HG03378 (cell line): ENCODE measurements around the gene BDNF.

Experiments
- ATAC-seq: cut with Tn5 transposase; IDR thresholded peaks from one replicate; pipeline ENCODE4 v1.9.1; 2021; ENCODE audit warnings: mild to moderate bottlenecking, moderate library complexity; ENCODE audit not compliant: unreplicated experiment

The BDNF gene

DNA sequence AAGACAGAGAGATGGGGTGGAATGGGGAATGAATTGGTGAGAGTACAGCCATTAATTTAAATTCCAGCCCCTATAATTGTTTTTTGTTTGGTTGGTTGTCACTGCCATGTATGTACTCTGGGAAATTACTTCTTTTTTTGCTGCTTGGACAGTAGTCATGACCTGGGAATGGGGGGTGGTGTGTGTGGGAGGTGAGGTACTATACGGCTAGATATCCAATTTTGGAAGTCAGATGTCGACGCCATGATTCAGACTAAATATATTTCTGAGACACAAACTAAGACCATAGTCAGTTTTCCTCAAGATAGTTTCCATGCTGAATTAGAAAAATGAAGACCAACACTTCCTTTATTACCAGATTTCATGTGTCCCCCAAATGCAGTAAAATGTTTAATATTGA, 7.4 kb upstream of the BDNF start:
- ATAC-seq = no peak

DNA sequence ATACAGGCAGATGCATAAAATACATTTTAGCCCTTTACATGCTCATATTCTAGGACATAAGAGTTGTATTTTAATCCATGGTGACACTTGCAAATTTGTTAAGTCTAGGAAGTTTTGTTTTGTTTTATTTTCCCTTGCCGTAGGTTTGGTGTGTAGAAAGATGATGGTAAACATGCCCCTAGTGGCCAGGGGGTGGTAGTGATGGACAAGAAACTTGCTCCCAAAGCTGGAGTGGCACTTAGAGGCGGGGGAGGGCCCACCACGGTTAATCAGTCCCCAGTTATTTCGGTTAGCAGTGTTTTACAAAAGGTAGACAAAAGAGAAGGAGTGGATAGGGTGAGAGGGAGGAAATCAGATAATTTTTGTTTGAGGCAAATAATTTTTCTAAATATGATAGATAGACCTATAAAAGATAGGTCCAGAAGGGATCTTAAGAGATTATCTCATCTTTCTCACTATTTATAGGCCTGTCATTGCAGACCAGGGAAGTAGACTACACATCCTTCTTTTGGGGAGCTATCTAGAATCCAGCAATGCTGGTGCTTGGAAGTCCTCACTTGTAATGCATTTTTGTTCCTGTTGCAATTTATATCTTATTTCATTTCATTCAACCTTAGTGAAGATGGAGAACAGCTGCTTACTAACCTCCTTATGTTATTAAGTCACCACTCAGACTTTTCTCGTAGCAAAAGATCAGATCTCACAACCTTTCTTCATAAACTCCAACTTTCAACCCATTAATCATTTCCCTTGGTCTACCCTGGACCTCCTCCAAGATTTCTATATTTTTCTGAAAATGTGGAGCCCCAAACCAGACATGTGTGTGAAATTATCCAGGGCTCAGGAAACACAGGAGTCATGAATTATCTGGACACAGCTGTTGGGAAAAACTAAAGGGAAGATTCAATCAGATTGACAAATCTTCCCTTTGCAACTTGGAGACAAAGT, 5.9 kb upstream of the BDNF start:
- peak; percentile 72 for ATAC-seq

DNA sequence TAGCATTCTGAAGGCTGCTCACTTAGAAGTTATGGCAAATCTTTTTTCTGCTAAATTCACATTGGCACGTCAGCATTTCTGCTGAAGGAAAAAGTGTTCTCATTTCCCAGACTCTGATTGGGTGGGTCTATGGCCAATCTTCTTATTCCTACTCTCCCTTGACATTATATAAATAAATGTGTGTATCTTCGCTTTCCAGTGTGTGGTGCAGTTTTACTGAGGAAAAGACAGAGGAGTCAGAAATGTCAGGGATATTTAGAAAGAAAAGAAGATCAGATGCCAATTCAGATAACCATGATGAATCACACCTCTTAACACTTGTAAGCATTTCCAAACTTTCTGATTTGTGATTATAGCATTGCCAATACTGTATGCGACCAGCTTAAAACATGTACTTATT, 3.2 kb upstream of the BDNF start:
- no peak for ATAC-seq

DNA sequence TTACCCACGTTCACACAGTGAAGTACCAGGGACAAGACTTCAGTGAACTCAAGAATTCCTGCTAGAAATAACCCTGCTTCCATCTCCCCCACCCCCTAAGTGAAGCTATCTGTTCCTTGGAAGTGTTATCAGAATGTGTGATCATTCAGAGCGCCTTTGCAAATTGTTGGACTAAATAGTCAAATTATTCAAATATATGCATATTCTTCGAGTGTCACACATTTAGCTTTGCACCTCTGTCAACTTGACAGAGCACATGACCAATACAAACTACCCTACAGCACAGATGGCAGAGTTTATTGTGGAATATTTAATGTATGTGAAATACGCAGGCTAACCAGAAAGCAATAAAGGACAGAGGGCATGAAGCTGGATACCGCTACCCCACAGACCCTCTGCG, 2.6 kb upstream of the BDNF start:
- ATAC-seq = no peak

DNA sequence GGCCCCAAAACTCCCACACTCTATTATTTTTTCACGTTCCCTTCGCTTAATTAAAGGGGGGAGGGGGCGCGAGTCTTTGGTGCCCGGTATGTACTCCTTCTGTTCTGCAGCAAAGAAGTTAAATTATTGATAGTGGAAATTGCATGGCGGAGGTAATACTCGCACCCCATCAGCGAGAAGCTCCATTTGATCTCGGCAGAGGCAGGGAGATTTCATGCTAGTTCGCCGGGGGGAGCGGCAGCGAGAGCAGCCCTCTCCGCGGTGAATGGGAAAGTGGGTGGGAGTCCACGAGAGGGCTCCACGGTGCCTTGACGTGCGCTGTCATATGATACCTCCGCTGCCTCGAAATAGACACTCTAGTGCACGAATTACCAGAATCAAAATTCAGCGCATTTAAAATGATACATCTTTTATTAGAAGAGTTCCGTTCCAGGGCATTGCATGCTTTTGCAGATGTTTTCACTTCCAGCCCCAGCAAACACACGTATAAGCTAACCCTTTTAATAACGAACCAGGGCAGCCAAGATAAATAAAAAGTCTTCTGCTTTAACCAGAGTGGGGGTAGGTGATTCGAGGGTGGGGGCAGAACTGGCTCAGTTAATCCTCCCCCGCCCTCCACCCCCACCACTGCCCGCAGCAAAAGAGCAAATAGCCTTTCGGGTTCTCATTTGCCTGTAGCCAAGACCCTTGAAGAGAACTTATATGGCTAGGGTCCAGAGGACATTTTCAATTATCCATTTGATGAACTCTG, 1.3 kb upstream of the BDNF start:
- peak; percentile 51 for ATAC-seq

- ATAC-seq = no peak
These were observed 317 bp downstream of the BDNF start for GRCh38 chr11:27699926-27700350.

DNA sequence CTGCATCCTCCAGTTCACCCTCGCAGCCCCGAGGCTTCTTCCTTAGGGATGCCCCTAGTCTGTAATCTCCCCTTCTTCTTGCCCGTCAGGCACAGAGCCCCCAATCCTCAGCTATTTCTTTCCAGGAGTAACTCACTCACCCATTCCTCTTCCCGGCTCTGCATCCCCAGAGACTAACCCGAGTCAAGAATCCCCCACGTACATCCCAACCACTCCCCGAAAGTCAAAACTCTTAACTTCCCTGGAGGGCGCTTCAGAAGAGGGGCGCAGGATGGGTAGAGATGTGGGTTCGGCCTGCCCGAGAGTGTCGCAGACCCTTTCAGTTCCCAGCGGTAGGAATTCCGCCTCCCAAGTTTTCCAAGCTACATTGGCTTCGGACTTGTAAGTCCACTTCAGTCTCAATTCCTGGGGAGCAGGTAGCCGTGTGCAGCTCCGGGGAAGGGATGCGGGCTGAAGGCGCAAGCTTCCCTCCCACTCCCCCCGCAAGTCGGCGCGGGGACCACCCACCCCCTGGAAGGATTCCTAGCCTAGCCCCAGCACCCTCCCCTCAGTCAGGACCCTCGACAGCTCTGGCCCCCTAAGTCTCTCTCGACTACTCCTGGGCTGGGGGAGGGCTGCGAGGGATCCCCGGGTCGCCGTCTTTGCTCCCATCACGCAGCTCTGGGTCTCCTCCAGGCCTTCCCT, 871 bp downstream of the BDNF start:
- no peak for ATAC-seq

GRCh38 chr11:27698872-27699241, 1.4 kb downstream of the BDNF start:
- ATAC-seq = peak; percentile 54

DNA sequence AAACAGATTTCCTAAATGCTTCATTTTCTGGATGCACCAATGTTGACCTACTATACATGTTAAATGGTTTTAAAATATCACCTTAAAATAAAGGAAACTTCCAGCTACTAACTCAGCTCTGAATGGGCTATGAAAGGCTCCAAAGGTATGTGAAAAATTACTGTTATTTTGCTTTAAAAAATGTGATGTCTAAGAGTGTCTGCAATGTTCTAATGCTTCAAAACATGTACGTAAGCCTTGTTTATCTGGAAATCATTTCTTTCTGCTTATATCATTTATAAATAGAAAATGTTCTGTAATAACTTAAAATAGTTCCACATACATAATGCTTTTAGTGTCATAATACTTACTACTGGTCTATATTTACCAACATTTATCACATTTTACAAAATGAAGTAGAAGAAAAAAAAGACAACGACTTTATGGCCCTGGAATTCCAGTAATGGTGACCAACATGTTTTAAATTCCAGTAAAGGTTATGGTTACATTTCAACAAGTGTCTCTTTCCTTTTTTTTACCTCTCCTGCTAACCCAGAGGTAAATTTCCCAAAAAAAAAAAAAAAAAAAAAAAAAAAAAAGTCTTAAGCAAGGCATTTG, 2.5 kb downstream of the BDNF start:
- no peak for ATAC-seq

DNA sequence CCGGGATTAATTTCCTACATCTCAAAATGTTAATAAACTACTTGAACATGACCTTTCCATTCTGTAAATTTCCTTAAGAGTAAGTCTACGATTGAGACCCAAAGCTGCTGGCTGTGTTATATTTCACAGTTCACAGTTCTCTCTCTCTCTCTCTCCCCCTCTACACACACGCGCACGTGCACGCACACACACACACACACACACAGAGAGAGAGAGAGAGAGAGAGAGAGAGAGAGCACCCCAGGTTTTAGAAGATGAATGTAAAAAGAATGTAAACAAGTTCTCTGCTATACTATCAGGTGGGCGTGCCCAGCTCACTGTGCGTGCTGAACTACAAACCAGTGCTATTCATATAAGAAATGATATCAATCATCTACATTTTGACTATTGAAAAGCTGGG, 3.3 kb downstream of the BDNF start:
- no peak for ATAC-seq

GRCh38 chr11:27696115-27696514, 4.1 kb downstream of the BDNF start:
- ATAC-seq = no peak

DNA sequence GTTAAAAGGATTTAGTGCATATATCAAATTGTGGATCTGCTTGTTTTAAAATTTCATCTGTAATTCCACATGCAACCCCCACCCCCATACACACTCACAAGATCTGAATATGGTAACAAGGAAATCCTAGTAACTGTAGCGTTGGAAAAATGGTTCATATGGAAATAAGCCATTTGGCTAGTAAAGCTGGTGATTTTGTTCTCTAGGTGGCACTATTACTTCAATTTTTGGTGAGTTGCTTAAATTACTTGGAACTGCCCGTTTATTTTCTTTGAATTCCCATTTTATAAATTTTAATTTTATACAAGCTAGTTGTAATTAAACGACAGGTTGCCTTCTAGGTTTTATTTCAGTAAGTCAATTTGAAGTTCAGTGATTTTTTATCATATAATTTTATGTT, 5.3 kb downstream of the BDNF start:
- ATAC-seq = no peak

DNA sequence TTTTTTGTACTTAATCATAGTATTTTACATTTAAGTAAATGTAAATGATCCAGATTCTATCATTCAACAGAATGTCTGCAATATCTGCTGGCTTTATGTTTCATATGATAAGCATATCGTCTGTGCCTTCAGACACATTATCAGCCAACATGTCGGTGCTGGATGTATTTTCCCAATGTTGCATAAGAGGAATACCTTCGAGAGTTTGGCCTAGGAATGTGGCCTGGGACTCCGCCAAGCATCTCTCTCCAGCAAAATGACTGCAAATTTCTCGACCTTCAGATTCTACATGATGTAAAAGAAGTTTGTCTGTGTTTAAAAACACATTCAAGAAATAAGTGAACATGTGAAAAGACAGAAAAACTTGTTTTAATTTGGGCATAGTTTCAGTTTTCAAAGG, 6.9 kb downstream of the BDNF start:
- no peak for ATAC-seq

DNA sequence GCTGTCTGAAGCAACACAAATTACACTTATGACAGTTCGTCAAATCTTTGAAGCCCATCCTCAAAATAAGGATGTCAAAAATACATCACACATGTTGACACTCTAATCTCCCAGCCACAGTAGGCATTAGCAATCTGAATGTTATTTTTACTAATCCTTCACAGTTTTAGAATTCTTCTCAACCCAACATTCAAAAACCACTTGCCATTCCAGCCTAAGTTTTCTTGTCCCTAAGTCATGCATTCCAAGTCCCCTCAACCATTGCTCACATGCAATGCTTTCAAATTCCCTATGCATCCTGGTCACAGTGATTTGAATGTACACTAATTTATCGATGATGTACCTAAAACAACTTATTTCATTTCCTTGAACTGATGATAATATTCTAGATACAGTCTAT, 7.5 kb downstream of the BDNF start:
- ATAC-seq = no peak

DNA sequence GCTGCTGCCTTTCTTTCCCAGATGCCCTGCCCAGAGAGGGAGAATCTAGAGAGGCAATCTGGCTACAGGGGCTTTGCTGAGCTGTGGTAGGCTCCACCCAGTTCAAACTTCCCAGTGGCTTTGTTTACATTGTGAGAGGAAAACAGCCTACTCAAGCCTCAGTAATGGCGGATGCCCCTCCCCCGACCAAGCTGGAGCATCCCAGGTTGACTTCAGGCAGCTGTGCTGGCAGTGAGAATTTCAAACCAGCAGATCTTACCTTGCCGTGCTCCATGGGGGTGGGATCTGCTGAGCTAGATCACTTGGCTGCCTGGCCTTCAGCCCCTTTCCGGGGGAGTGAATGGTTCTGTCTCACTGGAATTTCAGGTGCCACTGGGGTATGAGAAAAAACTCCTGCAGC, 12.2 kb downstream of the BDNF start:
- ATAC-seq = no peak

DNA sequence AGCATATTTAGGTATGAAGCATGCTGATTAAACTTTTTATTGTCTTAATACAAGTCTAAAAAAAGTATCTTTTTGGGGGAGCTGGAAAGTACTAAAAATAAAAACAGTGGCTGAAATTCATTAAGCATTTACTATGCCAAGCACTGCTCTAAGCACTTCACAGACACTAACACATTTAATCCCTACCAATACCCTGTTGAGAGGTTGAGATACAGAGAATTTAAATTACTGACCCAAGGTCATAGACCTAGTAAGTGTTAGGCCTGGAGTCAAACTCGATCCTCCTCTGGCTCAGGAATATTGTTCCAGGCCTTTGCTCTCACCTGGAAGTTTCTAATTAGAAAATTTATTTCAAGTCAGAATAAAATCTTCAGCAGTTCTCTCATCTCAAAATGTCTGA, 18.6 kb downstream of the BDNF start:
- ATAC-seq = no peak

DNA sequence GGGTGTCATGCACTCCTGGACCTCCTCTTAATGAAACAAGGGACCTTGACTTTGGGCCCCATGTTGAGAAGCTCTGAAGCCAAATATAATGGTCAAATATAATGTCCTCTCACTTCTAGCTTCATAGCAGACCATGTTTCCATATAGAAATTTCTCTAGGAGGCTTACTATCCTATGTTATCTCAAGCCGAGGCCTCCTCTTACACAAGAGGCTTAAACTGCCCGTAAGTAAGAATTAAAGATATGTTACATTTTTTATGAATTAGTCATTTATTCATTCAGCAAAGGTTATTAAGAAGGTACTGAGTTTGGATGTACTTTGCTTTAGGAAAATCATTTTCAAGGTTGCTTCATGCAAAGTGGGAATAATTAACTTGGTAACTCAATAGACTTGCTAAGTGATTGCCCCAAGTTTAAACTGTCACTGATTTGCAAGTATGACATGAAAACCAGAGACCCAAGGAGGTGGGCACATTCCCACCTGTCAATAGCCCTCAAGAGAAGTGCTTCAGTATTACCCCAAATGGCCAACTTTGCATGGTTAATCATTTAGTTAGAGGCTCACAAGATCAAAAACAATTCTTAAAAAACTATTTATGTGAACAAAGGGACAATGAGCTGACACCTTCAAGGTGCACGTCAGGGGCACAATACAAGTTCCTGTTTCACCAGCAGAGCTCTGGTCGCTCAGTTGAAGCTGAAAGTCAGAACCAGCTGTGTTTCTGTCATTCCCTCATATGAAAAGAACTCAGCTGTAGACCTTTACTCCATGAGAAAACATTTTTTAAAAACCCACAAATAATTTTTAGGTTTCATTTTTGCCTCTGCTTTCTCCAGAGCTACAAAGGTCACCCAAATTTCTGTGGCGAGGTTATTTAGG, 20.9 kb downstream of the BDNF start:
- no peak for ATAC-seq

DNA sequence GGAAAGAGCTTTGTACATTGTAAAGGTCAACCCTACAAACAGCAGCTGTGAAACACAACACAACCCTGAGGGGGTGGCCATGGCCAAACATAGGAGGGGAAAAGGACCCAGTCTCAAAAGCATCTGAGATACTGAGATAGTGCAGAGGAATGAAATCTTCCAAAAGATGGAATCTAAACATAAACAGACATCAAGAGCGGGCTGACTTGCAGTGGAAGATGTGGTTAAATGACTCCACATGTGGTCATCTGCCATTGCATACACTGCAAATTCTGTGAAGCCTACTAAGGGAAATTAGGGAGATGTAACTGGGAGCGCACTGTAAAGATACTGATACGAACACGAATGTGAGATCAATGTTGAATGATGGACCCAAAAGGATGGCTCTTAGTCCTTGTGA, 22.0 kb downstream of the BDNF start:
- no peak for ATAC-seq

- no peak for ATAC-seq
These were observed 23.1 kb downstream of the BDNF start for GRCh38 chr11:27677108-27677507.

DNA sequence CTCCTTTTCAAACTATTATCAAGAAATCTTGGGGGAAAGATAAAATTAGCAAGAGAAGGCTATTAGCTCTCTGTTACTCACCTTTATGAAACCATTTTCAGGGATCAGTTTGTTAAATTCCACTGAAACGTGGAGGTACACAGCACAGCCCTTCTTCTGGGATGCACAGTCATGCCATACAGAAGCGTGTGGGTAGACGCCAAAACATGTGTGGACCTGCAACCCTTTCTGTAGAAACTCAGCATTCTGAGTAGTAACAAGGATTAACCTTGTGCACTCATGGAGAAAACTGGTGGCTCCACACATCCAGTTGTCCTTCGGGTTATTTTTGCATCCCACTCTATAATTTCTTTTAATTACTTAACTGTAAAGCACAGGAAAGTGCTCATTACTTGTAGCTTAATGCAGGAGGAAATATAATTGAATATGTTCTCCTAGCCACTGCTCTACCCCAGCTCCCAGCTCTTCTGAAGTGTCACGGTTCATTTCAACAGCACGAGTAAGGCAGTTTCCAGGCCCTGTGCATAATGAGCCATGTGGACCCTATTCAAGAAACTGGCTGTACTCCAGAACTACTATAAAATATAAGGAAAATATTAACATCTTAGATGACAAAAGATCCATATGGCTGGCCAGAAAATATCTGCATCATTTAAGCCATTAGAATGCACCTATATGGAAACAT, 26.1 kb downstream of the BDNF start:
- ATAC-seq = no peak
